NCI-H2171 (cell line): ENCODE results near the gene WDR64.
"Not testable (repeated sequence)": the region's sequence is repeated elsewhere in the genome, so short reads cannot be mapped to it uniquely, and the experiment has no call there.

Experiments used
- DNase-seq: peaks from one replicate; lab custom pipeline; 2025; lab: John Stamatoyannopoulos, UW

The WDR64 gene

DNA sequence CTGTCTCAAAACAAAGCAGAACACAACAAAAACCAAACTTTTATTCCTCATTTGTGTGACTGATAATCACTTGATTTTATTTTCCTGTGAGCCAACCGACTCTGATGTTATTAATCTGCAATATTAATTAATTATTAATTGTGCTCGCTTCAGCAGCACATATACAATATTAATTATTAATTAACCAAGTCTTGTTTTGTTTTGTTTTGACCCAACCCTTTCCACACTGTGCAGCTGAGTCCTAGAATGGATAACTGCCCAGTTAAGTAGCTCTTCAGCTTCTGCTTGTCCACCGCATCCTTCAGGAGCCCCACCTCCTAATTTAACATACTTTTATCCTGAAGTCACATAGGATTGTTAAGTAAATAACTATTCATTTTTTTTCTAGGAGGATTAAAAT lies 148.6 kb downstream of the WDR64 start:
- DNase-seq = no peak

DNA sequence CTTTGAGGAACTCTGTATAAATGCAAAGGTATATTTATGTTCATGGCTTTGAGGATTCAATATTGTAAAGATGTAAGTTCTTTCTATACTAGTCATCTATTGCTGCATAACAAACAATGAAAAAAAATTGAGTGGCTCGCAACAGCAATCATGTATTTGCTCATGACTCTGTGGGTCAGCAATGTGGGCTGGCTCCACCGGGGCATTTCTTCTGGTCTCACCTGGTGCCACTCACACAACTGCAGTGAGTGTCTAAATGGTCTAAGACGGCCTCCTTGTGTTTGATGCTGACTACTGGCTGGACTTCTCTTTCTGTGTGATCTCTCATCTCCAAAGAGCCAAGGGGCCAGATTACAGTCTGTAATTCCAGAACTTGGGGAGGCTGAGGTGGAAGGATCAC lies 150.8 kb downstream of the WDR64 start:
- no peak for DNase-seq

DNA sequence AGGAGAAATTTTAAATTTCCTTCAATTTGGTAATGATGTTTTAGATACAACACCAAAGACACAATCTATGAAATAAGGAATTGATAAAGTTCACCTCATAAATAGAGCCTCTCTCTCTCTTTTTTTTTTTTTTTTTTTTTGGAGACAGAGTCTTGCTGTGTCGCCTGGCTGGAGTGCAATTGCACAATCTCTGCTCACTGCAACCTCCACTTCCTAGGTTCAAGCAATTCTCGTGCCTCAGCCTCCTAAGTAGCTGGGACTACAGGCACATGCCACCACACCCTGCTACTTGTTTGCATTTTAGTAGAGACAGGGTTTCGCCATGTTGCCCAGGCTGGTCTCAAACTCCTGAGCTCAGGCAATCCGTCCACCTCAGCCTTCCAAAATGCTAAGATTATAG lies 152.6 kb downstream of the WDR64 start:
- not testable (repeated sequence) for DNase-seq

DNA sequence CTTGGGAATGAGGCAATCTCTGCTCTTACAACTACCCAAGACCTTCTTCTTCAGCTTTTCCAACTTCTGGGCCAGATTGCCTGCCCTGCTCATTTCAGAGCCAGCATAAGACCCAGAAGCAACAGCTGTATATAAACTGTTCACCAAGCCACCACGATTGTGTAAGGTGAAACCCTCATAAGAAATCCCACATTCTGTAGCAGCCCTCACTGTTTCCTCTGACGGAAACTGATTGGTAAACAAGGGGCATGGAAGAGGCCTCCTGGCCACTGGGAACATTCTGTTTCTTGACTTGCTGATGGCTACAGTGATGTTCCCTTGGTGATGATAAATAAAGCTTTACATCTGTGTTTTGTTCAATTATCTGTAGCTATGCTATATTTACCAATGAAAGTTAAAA lies 156.2 kb downstream of the WDR64 start:
- DNase-seq = no peak

DNA sequence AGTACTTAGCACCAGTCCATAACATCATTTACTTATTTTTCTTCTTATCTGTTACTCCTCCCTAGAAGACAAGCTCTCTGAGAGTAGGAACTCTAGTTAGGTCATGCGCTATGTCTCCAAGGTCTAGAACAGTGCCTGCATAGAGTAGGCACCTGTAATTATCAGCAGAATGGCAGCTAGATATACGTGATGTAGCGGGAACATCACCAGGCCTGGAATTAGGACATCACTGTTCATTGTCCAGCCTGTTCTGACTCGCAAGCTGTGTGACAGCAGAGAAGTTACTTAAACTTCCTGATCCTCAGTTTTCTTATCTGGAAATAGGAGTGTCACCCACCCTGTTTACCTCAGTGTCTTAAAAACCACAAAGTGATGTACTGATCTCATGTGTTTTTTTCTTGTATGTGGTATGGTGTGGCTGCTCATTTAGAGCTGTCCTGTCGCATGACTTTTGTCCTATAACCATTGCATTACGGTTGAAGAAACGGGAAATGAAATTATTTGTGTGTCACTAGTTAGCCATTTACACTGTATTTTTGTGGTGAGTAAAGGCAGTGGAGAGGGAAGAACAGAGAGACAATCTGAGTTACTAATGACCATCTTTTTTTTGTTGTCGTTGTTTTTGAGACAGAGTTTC lies 158.8 kb downstream of the WDR64 start:
- DNase-seq = no peak

DNA sequence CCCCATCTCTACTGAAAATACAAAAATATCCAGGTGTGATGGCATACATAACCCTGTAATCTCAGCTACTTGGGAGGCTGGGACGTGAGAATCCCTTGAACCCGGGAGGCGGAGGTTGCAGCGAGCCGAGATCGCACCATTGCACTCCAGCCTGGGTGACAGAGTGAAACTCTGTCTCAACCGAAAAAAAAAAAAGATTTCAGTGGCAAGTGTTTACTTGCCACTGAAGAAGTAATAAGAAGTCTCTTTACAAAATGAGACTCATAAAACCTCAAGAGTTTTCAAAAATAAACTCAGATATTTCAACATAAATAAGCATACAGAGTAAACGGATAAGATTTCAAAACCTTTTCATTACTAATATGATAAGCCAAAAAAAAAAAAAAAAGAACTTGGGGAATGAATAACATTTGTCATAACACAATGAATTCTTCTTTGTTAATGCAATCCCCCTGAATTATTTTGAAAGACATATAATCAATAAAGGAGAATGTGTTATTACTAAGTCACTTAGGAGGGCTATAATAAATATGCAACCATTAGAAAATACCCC lies 161.8 kb downstream of the WDR64 start:
- no peak for DNase-seq

DNA sequence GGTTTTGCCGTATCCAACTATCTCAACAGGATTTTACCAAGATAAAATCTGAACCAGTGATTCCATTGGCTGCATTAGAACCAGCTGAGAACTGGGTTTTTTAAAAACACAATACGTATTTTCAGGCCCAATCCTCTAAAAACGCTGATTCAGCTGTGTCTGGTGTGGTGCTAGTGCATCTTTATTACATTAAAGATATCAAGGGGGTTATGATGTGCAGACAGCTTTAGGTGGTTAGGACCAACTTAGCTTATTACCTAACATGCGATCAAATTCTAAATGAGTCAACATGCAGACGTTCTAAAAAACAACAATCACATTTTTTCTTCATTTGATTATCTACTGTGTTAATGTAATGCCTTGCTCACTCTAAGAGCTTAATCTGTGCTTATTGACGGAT lies 163.9 kb downstream of the WDR64 start:
- DNase-seq = no peak

DNA sequence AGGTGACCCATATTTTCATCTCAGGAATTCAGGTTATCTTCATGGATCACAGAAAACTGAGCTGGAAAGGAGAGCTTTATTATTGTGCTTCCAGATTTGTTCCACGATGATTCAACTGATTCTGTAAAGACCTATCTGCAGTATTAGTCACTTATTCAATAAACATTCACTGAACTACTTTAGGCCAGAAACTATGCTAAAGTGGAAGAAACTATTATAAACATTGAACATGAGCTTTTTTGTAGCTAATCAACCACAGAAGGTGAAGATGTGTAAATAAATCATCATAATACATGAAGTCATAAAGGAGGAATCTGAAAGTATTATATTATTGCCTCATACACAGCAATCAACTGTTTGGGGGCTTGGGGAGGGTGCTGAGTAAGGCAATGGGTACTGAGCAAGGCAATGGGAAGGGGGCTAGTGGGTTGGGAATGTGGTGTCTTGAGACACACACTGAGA lies 165.3 kb downstream of the WDR64 start:
- no peak for DNase-seq

DNA sequence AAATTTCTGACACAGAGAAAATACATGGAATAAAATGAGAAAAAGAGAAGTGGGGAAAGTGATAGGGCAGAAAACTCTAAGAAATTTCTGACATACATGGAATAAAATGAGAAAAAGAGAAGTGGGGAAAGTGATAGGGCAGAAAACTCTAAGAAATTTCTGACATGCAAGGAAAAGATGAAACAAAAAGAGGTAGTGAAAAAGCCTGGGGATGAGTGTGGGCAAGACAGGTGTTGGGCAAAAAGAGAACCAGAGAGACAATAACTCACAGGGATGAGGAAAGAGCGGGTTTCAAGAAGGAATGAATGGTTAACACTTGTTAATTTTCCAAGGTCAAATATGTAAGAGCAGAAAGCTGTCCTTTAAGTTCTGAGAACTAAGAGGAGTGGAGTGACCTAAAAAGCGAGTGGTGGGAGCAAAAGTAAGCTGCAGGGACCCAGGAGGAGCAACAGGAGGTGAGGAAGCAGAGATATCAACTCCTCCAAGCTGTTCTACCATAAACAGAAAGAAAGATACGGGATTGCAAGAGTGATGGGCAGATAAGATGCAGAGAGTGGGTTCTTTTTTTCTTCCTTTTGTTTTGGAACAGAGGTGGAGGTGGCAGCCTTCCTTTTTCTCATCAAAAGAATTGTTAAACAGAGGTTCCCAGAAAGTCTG lies 166.0 kb downstream of the WDR64 start:
- DNase-seq = no peak

DNA sequence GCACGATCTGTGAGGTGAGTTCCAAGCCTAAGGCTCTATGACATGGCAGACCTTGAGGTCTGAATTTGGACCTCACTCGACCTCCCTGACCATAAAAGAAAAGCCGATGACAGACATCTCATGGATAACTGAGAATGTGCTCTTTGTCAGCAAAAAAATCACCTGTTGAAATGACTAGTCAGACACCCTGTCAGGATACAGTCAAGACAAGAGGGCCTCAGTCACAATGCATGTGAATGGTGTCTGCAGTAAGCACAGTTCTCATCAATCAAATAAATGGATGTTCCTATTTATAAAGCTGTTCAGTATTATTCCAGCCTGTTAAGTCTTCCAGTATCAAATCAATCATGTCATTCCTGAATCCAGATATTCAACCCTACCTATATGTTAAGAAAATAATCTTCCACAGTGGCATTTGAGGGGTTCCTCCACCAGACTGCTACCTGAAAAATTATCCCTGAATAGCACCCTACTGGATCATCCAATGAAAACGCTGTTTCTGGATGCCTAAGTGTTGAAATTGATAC lies 167.3 kb downstream of the WDR64 start:
- no peak for DNase-seq

DNA sequence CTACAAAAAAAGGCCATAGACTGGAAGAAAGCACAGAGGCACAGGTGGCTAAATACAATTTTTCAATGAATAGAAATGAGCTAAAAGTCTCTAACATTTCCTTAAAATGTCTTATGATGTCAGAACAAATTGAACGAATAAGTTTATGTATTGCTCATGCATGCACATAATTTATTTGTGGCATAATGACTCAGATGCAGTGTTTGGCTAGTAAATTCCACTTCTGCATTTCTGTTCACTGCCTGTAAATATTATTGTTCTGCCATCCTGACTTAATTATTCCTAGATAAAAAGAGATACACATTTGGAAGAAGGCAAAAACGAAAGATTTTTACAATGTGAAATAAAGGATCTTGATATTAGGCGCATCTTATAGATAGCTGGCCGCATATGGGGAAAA lies 169.3 kb downstream of the WDR64 start:
- DNase-seq = no peak

DNA sequence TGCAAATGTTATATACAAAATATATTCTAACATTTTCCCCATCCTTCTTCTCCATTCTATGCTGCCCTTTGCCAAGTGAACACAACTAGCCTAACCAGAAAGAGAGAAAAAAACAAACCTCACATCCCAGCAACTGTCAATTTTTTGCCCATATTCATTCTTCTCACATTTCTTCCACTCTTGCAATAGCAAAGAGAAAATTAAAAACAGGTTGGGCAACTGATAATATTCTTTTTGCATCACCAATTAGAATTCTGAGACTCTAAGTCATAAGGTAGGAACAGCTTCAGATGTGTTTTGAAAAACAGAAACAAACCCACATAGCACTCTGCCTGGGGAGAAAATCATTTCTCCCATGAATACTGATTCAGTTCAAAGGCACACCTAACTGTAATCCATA lies 170.8 kb downstream of the WDR64 start:
- DNase-seq = no peak

DNA sequence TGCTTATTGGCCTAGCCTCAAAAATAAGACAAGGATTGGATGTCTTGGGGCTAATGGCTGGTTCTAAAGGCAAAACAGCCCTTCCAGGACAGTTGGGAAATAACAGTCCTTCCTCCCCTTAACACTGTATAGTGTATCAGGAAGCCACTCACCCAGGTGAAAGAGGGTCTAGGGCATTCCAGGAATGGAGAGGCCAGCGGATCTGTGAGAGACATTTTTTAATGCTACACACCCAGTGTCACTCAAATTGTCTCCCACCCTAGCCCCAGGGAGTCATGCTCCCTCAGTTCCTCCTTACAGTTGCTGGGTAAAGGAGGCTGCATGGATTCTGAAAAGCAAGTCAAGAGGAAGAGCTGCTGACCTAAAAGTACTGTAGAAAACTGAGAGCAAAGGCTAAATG lies 171.8 kb downstream of the WDR64 start:
- DNase-seq = no peak

DNA sequence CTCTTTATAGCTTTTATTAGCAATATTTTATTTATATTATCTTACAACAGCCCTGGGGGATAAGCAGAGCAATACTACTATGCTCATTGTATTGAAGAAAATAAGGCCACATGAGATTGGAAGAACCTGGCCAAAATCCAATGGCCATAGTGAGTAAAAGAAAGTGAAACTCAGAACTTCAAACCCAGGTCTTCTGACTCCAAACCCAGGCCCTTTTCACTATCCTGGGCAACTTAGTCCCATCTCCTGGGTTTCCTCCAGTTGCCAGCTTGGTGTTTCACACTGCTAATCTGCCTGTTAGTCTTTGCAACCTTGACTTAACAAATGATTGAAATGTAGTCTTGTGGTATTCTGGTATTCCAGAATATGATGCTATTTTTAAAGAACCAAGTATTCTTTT lies 173.5 kb downstream of the WDR64 start:
- DNase-seq = no peak

DNA sequence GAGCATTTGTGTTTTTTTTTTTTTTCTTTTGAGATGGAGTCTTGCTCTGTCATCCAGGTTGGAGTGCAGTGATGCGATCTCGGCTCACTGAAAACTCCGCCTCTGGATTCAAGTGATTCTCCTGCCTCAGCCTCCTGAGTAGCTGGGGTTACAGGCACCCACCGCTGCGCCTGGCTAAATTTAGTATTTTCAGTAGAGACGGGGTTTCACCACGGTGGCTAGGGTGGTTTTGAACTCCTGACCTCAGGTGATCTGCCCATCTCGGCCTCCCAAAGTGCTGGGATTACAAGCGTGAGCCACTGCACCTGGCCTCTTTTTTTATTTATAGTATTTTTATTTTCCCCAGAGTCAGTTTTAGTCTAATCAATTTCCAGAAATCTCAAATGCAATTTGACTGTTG lies 174.5 kb downstream of the WDR64 start:
- not testable (repeated sequence) for DNase-seq

DNA sequence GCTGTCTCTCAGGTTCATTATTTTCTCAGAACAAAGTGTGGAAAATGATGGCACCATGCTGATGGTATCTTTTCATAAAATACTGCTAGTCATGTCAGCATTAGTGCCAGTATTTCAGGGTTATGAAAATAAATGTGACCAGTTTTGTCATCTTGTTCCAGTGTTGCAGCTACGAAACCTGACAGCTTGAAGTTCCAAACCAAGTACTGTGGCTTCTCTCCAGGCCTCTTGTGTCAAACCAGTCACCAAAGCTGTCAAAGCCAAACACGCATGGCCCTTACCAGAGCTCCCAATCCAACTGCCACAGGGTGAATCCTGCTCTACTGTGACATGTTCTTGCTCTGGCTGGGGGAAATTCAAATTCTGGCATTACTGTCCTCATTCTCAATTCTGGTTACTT lies 175.2 kb downstream of the WDR64 start:
- no peak for DNase-seq

DNA sequence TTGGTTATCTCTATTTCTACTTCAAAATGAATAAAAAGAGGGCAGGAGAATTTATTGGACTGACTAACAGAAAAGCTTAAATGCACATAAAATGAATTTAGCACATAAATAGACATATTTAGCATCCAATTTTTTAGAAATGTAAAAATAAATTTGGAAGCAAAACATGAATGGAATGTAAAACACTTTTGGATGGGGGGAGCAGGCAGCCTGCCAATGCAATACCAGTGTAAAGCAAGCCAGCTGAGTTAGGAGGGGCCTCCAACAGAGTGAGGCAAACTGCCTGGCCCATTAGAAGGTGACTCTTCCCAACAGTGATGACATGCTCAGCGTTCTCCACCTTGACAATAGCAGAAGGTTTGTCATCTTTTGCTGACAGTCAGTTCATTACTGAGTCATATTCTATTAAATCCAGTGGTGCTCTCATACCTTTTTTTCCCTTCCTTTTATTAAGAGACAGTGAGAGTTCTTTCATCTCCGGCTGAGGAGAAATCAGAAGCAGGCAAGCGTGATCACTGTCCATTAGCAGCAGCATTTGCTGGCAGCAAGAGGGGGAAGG lies 176.5 kb downstream of the WDR64 start:
- no peak for DNase-seq

DNA sequence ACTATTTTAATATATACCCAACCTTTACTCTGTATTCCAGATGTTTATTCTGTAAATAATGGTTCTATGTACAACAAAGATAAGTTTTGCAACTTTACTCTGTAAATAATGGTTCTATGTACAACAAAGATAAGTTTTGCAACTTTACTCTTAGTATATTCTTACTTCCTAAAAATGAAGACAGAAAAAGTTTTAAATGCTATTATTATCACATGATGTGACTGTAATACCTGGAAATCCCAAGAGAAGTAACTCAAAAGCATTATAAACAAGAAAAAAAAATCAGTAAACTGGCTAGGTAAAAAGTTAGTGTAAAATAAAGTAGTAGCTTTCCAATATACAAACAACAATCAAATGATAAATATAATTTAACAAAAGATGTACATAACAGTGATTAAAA lies 177.4 kb downstream of the WDR64 start:
- no peak for DNase-seq

DNA sequence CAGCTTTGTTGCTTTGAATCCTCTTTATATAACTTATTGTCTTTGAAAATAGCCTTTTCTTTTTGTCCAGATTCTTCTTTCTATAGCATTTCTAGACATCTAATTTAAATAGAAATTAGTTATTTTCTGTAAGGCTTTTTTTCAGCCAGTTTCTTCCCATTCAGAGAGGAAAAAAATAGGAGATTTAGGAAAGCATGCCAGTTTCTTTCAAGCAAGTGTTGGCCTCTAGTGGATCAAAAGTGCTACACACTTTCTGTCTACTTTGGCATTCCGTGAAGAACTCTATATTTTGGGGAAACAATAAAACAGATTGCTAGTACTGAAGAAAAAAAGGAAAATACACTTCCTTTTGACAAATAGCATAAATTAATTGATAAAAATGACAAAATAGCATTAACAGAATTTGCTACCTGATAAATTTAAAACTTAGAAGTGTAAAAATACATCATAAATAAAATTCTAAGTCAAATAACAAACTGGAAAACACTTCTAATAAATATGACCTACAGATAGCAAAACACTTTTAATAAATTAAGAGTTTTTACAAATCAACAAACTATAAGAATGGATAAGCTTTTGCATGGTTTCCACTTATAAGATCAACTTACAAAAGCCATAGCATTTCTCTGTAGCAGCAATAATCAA lies 182.8 kb downstream of the WDR64 start:
- no peak for DNase-seq

DNA sequence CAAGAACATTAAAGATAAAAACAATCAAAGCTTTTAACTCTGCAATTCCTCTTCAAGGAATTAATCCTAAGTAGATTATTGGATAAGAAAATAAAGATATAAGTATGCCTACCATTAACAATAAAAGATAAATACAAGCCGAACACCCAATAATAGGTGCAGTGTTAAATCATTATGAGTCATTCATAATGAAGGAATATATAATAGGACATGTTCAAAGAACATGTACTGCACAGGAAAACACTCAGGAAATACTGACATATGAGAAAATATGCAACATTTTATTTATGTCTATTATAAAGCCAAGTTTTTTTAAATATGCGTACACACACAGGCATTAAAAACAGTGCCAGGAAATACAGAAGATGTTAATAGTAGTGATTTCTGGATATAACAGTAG lies 184.9 kb downstream of the WDR64 start:
- no peak for DNase-seq

DNA sequence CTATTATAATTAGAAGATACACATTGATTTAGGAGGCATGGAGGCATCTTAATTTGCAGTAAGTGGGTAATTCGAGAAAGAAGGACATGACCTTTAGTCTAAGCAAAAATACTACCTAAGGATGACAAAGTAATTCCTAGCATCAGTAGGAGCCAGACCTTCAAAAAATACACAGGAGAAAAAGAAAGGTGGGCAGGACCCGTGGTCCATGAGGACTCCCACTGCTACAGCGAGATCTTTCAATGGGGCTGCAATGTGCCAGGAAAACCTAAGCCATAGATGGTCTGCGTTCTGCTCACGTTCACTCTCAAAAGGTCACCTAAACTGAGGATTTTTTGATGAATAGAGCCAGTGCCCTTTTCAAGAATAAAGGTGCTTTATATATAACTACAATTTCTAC lies 185.3 kb downstream of the WDR64 start:
- DNase-seq = no peak

DNA sequence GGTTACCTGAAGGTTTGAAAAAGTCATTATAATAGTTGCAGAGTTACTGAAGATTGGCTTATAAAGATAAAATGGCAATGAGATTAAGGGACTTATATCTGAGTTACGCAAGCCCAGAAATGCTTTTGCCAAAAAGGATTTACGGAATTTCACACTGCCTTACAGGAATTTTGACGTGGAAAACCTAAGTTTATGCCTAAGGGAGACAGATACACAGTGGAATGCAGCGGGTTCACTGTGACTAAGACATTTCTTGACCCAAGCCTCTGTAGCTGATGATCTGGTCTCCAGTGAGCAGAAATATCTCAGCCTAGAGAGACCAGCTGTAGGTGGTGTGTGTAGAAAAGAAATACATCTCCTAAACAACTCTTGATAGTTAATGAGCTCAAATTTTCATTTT lies 185.8 kb downstream of the WDR64 start:
- DNase-seq = no peak

DNA sequence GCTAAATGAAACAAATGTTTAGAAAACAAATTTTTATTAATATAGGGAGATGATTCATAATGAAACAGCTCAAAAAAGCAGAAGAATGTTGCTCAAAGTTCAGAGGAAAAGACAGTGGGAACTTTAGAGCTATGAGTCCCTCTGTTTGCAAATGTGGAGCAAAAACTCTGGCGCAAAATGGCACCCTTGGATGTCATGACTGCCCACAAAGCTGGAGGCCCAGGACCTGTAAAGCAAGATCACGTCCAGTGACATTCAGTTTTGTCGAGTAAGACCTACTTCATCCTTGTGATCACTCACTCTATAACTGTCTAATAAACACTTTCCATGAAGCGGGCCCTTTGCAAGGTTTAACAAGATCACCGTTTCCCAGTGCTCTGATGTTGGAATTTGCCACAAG lies 186.8 kb downstream of the WDR64 start:
- no peak for DNase-seq
